Neural cell (in vitro differentiated cells): ENCODE measurements around the gene OTOL1. TPM values are rescaled to one million over a fixed set of nuclear protein-coding genes. Genes with fewer than 3 reads are reported as not detected.

ENCODE experiments used
- H2AFZ ChIP-seq: fragments of 200-600, 300-800 bp; sonication (generic), shearing (Covaris generic); 2 replicates; pipeline ENCODE4 v1.6.0; 2014; ENCODE audit warnings: low read depth, mild to moderate bottlenecking, antibody characterized with exemption, low read length, moderate library complexity
- H3F3A ChIP-seq: fragments of 200-600 bp; shearing (Covaris generic); 2 replicates; pipeline ENCODE4 v1.6.1; 2016; ENCODE audit warnings: mild to moderate bottlenecking, moderate library complexity, mixed read lengths, antibody characterized with exemption, low read length; ENCODE audit not compliant: insufficient read depth, poor library complexity, severe bottlenecking
- H3K27ac ChIP-seq: fragments of 200-600, 300-800 bp; sonication (generic), shearing (Covaris generic); 2 replicates; pipeline ENCODE4 v1.5.1; 2014; ENCODE audit warnings: mild to moderate bottlenecking, low read length, moderate library complexity
- H3K27me3 ChIP-seq: fragments of 300-800, 200-600 bp; sonication (generic), shearing (Covaris generic); 2 replicates; pipeline ENCODE4 v1.6.0; 2014; ENCODE audit warnings: mild to moderate bottlenecking, low read depth, low read length, moderate library complexity; ENCODE audit not compliant: insufficient read depth
- H3K36me3 ChIP-seq: fragments of 300-800, 200-600 bp; sonication (generic), shearing (Covaris generic); 2 replicates; pipeline ENCODE4 v1.5.1; 2014; ENCODE audit warnings: mild to moderate bottlenecking, antibody characterized with exemption, low read length, moderate library complexity; ENCODE audit not compliant: insufficient read depth
- H3K4me2 ChIP-seq: fragments of 300-800, 200-600 bp; sonication (generic), shearing (Covaris generic); 2 replicates; pipeline ENCODE4 v1.6.0; 2014; ENCODE audit warnings: mild to moderate bottlenecking, low read length
- H3K4me3 ChIP-seq: fragments of 300-800, 200-600 bp; sonication (generic), shearing (Covaris generic); 2 replicates; pipeline ENCODE4 v1.5.1; 2014; ENCODE audit warnings: mild to moderate bottlenecking, low read length, moderate library complexity
- H3K79me2 ChIP-seq: fragments of 200-600 bp; shearing (Covaris generic); replicated peaks from 2 replicates; pipeline ENCODE4 v1.6.0; 2014; ENCODE audit warnings: mild to moderate bottlenecking, low read length, moderate library complexity; ENCODE audit not compliant: insufficient read depth
- H3K9ac ChIP-seq: fragments of 300-800, 200-600 bp; sonication (generic), shearing (Covaris generic); 2 replicates; pipeline ENCODE4 v1.6.1; 2016; ENCODE audit warnings: mild to moderate bottlenecking, low read length, mixed read lengths
- H3K9me2 ChIP-seq: fragments of 200-600 bp; shearing (Covaris generic); 2 replicates; pipeline ENCODE4 v1.6.1; 2016; ENCODE audit warnings: mild to moderate bottlenecking, low read length, mixed read lengths; ENCODE audit not compliant: insufficient read depth
- H3K9me3 ChIP-seq: fragments of 200-600, 300-800 bp; sonication (generic), shearing (Covaris generic); 2 replicates; pipeline ENCODE4 v1.6.1; 2016; ENCODE audit warnings: mild to moderate bottlenecking, mixed run types, low read length, moderate library complexity, mixed read lengths
- H4K20me1 ChIP-seq: fragments of 200-600 bp; shearing (Covaris generic); 2 replicates; pipeline ENCODE4 v1.6.1; 2016; ENCODE audit warnings: mild to moderate bottlenecking, mixed run types; ENCODE audit not compliant: insufficient read depth
- EP300 ChIP-seq: fragments of 450-650 bp; conservative IDR thresholded peaks from 2 replicates; pipeline ENCODE4 v1.6.1; 2014; ENCODE audit warnings: antibody characterized with exemption, mild to moderate bottlenecking, moderate library complexity; ENCODE audit not compliant: poor library complexity, severe bottlenecking
- EZH2 ChIP-seq: fragments of 200-600, 300-800 bp; shearing (Covaris generic), sonication (generic); IDR thresholded peaks from 2 replicates; pipeline ENCODE4 v1.6.1; 2014; ENCODE audit warnings: antibody characterized with exemption, low read length, borderline replicate concordance, mild to moderate bottlenecking; ENCODE audit not compliant: insufficient read depth, poor library complexity, severe bottlenecking
- MXI1 ChIP-seq: fragments of 450-650 bp; conservative IDR thresholded peaks from 2 replicates; pipeline ENCODE4 v1.6.1; 2014; ENCODE audit warnings: antibody characterized with exemption, mild to moderate bottlenecking; ENCODE audit not compliant: poor library complexity, severe bottlenecking
- POLR2AphosphoS5 ChIP-seq: IDR thresholded peaks from 2 replicates; pipeline ENCODE4 v1.6.1; 2012
- RAD21 ChIP-seq: fragments of 450-650 bp; conservative IDR thresholded peaks from 2 replicates; pipeline ENCODE4 v1.6.1; 2014; ENCODE audit warnings: antibody characterized with exemption, mild to moderate bottlenecking, moderate library complexity
- SMC3 ChIP-seq: fragments of 450-650 bp; conservative IDR thresholded peaks from 2 replicates; pipeline ENCODE4 v1.6.1; 2014; ENCODE audit warnings: antibody characterized with exemption, mild to moderate bottlenecking, moderate library complexity; ENCODE audit not compliant: poor library complexity
- TAF1 ChIP-seq: IDR thresholded peaks from 2 replicates; pipeline ENCODE4 v1.6.1; 2012; ENCODE audit warnings: low read depth
- polyA plus RNA-seq: library from polyadenylated mRNA; depleted of rRNA; stranded (reverse); fragments of >200 nt; gene quantifications from 2 replicates; pipeline ENCODE4 v1.2.3, GENCODE V29; 2014
- TF ChIP-seq, protein P1 (sequence below): fragments of 450-650 bp; IDR thresholded peaks from 2 replicates; pipeline ENCODE4 v1.5.1; 2014; ENCODE audit warnings: antibody characterized with exemption, mild to moderate bottlenecking, moderate library complexity; ENCODE audit not compliant: poor library complexity, severe bottlenecking
- TF ChIP-seq, protein P2 (sequence below): IDR thresholded peaks from 2 replicates; pipeline ENCODE4 v1.6.1; 2012; ENCODE audit warnings: borderline replicate concordance

OTOL1 gene
- polyA plus RNA-seq, 1 donor from 2014 or later: not detected

DNA sequence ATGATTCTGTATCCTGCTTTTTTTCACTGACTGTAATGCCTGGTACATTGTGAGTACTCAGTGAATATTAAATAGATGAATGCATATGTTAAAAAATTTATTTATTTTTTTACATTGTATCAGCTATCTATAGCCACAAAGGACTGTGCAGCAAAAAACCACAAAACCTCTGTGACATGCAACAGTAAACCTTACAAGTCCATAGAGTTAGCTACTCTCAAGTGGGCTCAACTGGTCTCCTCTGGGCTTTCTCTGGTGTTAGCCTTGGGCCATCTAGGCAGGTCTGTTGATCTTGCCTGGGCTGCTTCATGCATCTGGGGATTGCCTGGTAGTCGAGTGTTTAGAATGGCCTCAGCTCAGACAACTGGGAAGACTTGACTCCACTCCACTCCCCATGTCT, 35.3 kb downstream of the OTOL1 start:
- no peak overlapping the region for H3K27ac ChIP-seq
- H3K4me3 ChIP-seq: no peak overlapping the region
- no peaks in the 10 kb centered on the region for H3K79me2 ChIP-seq
- no peaks in the 10 kb centered on the region for H3K9me2 ChIP-seq
- H3K27me3 ChIP-seq: no peaks in the 10 kb centered on the region
- H3K36me3 ChIP-seq: no peaks in the 10 kb centered on the region
- H3K9ac ChIP-seq: no peak overlapping the region
- peaks cover 3% of the 10 kb centered on the region for H4K20me1 ChIP-seq
- H3K9me3 ChIP-seq: no peaks in the 10 kb centered on the region
- TF ChIP-seq, protein P1, sequence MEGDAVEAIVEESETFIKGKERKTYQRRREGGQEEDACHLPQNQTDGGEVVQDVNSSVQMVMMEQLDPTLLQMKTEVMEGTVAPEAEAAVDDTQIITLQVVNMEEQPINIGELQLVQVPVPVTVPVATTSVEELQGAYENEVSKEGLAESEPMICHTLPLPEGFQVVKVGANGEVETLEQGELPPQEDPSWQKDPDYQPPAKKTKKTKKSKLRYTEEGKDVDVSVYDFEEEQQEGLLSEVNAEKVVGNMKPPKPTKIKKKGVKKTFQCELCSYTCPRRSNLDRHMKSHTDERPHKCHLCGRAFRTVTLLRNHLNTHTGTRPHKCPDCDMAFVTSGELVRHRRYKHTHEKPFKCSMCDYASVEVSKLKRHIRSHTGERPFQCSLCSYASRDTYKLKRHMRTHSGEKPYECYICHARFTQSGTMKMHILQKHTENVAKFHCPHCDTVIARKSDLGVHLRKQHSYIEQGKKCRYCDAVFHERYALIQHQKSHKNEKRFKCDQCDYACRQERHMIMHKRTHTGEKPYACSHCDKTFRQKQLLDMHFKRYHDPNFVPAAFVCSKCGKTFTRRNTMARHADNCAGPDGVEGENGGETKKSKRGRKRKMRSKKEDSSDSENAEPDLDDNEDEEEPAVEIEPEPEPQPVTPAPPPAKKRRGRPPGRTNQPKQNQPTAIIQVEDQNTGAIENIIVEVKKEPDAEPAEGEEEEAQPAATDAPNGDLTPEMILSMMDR: no peak
- TF ChIP-seq SMC3 (no peak), EZH2 (no peak), TAF1 (no peak), MXI1 (no peak), POLR2AphosphoS5 (no peak), RAD21 (no peak), EP300 (no peak)
- TF ChIP-seq, protein P2, sequence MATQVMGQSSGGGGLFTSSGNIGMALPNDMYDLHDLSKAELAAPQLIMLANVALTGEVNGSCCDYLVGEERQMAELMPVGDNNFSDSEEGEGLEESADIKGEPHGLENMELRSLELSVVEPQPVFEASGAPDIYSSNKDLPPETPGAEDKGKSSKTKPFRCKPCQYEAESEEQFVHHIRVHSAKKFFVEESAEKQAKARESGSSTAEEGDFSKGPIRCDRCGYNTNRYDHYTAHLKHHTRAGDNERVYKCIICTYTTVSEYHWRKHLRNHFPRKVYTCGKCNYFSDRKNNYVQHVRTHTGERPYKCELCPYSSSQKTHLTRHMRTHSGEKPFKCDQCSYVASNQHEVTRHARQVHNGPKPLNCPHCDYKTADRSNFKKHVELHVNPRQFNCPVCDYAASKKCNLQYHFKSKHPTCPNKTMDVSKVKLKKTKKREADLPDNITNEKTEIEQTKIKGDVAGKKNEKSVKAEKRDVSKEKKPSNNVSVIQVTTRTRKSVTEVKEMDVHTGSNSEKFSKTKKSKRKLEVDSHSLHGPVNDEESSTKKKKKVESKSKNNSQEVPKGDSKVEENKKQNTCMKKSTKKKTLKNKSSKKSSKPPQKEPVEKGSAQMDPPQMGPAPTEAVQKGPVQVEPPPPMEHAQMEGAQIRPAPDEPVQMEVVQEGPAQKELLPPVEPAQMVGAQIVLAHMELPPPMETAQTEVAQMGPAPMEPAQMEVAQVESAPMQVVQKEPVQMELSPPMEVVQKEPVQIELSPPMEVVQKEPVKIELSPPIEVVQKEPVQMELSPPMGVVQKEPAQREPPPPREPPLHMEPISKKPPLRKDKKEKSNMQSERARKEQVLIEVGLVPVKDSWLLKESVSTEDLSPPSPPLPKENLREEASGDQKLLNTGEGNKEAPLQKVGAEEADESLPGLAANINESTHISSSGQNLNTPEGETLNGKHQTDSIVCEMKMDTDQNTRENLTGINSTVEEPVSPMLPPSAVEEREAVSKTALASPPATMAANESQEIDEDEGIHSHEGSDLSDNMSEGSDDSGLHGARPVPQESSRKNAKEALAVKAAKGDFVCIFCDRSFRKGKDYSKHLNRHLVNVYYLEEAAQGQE: no peak
- H2AFZ ChIP-seq: no peak overlapping the region
- H3K4me2 ChIP-seq: no peak overlapping the region
- no peaks in the 10 kb centered on the region for H3F3A ChIP-seq

DNA sequence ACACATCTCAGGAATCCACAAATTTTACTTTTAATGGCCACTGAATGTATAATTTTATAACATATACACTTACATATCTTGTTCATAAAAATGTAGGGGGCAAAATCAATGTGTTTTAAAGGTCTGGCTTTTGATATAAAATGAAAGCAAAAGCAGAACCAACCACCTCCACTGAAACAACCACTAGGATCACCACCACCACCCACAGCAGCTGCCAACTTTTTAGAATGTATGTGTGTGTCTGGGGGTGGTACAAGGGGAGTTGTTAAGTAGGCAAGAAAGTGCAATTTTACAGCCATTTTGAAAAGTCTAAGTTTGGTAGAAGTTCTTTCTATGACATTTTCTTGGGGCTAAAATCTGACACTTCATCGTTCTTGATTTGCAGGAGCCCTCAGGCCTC, 44.0 kb downstream of the OTOL1 start:
- Histone ChIP-seq H2AFZ (no peak overlapping the region), H3K4me3 (no peak overlapping the region), H3K27ac (no peak overlapping the region), H3F3A (no peaks in the 10 kb centered on the region), H3K27me3 (no peaks in the 10 kb centered on the region), H3K4me2 (no peak overlapping the region), H3K79me2 (no peaks in the 10 kb centered on the region), H3K9me2 (no peaks in the 10 kb centered on the region), H3K36me3 (no peaks in the 10 kb centered on the region), H3K9me3 (no peaks in the 10 kb centered on the region), H3K9ac (no peak overlapping the region), H4K20me1 (no peaks in the 10 kb centered on the region)
- TF ChIP-seq EZH2 (no peak), RAD21 (no peak), EP300 (no peak), TAF1 (no peak), MXI1 (no peak), POLR2AphosphoS5 (no peak), SMC3 (no peak)
- TF ChIP-seq, protein P2: no peak
- TF ChIP-seq, protein P1: no peak
